Ascending aorta (tissue), 2 donors: ENCODE results near the gene PLCG1. TPM values are rescaled to one million over a fixed set of nuclear protein-coding genes. Genes with fewer than 3 reads are reported as not detected.

Experiments used
- DNase-seq, 2 donors: peaks; one replicate each; pipeline ENCODE4 v3.0.0-alpha.2; 2019; ENCODE audit warnings: low spot score in 2 of 2
- H3K27ac ChIP-seq, 2 donors: fragments of 200-600 bp; sonication (generic); one replicate each; pipeline ENCODE4 v1.5.1; 2016 to 2017; ENCODE audit warnings: mild to moderate bottlenecking in 1 of 2
- H3K27me3 ChIP-seq: fragments of 200-600 bp; sonication (generic); one replicate; pipeline ENCODE4 v1.5.1; 2017
- H3K36me3 ChIP-seq, 2 donors: fragments of 200-600 bp; sonication (generic); one replicate each; pipeline ENCODE4 v1.5.1; 2016
- H3K4me1 ChIP-seq, 2 donors: fragments of 200-600 bp; sonication (generic); one replicate each; pipeline ENCODE4 v1.5.1; 2016 to 2017; ENCODE audit warnings: mild to moderate bottlenecking in 1 of 2
- H3K4me3 ChIP-seq, 2 donors: fragments of 200-600 bp; sonication (generic); one replicate each; pipeline ENCODE4 v1.5.1; 2016 to 2017; ENCODE audit warnings: mild to moderate bottlenecking in 1 of 2
- H3K9me3 ChIP-seq, 2 donors: fragments of 200-600 bp; sonication (generic); one replicate each; pipeline ENCODE4 v1.5.1; 2016
- intact Hi-C: fragments of 100-400 bp; cut with DNase I; formaldehyde crosslinking; loops from one replicate; pipeline ENCODE4 v1.15.1; 2023
- total RNA-seq: library from RNA; depleted of rRNA; stranded (reverse); fragments of >200 nt; gene quantifications from one replicate; pipeline ENCODE4 v1.1.0, GENCODE V29; 2016
- TF ChIP-seq, protein P1 (sequence below), 3 experiments: fragments of 200-600 bp in 2 of 3; fragments of 450-650 bp in 1 of 3; sonication (generic) in 2 of 3; IDR thresholded peaks; one replicate each; pipeline ENCODE4 v1.5.1; 2016 to 2019; ENCODE audit warnings: antibody characterized with exemption in 3 of 3, mild to moderate bottlenecking in 1 of 3, moderate library complexity in 1 of 3

The PLCG1 gene
- total RNA-seq, 1 donor from 2014 or later: 168 TPM

DNA sequence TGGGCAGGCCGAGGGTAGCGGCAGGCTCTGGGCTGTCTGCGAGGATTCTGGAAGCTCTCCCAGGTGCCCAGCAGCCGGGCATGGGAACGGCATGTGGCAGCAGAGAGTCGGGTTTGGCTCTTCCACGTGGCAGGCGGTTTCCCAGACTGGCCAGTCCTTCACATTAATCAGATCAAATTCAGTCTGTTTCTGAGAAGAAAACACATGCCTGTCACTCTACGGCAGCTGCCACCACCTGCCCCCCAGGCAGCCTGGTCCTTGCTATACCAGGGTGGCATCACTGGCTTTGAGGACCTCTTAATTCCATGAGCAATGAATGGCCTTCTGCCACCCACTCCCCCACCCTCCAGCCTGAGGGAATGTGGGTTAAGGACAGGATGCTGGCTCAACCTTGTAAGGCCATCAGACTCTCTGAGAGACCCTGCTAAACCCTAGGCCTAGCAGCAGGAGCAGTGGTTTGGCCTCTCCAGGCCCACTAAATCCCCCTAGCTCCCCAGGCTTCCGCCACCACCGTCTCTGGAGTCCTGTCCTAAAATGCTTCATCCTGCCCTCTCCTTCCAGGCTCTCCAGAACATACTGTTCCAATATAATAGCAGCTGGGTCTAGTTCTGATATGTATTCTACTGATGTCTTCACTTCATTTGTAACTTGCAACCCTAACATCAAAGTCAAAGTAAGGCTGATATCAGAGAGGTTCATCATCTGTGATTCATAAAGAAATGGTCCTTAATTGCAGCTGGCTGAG is 47.8 kb downstream of the PLCG1 start:
- H3K36me3 ChIP-seq: peaks cover 8 to 14% of the 10 kb centered on the region in 2 donors
- no peak for DNase-seq
- H3K4me1 ChIP-seq: no peaks in the 10 kb centered on the region
- H3K9me3 ChIP-seq: peaks cover 0 to 7% of the 10 kb centered on the region in 2 donors
- TF ChIP-seq, protein P1, sequence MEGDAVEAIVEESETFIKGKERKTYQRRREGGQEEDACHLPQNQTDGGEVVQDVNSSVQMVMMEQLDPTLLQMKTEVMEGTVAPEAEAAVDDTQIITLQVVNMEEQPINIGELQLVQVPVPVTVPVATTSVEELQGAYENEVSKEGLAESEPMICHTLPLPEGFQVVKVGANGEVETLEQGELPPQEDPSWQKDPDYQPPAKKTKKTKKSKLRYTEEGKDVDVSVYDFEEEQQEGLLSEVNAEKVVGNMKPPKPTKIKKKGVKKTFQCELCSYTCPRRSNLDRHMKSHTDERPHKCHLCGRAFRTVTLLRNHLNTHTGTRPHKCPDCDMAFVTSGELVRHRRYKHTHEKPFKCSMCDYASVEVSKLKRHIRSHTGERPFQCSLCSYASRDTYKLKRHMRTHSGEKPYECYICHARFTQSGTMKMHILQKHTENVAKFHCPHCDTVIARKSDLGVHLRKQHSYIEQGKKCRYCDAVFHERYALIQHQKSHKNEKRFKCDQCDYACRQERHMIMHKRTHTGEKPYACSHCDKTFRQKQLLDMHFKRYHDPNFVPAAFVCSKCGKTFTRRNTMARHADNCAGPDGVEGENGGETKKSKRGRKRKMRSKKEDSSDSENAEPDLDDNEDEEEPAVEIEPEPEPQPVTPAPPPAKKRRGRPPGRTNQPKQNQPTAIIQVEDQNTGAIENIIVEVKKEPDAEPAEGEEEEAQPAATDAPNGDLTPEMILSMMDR (IDR thresholded peaks at IDR 0.05): peak in 1 of 3 experiments; percentile 38
- intact Hi-C loops: no loop called here
- H3K27ac ChIP-seq: peak overlapping the region; percentile 46 to 56
- no peak overlapping the region for H3K4me3 ChIP-seq
- no peaks in the 10 kb centered on the region for H3K27me3 ChIP-seq

DNA sequence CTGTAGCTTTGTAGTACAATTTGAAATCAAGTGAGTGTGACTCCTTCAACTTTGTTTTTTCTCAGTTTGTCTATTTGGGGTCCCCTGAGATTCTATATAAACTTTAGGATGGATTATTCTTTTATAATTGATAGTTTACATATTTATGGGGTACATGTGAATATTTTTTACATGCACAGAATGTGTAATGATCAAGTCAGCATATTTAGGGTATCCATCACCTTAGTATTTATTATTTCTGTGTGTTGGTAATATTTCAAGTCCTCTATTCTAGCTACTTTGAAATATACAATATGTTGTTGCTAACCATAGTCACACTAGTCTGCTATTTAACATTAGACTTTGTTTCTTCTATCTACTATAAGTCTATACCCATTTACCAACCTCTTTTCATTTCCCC is 50.3 kb downstream of the PLCG1 start:
- DNase-seq: no peak
- TF ChIP-seq, protein P1 (IDR thresholded peaks at IDR 0.05): no peak
- intact Hi-C loops: no loop called here
- peaks cover 0 to 21% of the 10 kb centered on the region in 2 donors for H3K9me3 ChIP-seq
- no peak overlapping the region for H3K27ac ChIP-seq
- no peak overlapping the region for H3K4me3 ChIP-seq
- no peaks in the 10 kb centered on the region for H3K27me3 ChIP-seq
- H3K4me1 ChIP-seq: no peaks in the 10 kb centered on the region
- H3K36me3 ChIP-seq: peaks cover 9 to 18% of the 10 kb centered on the region in 2 donors

DNA sequence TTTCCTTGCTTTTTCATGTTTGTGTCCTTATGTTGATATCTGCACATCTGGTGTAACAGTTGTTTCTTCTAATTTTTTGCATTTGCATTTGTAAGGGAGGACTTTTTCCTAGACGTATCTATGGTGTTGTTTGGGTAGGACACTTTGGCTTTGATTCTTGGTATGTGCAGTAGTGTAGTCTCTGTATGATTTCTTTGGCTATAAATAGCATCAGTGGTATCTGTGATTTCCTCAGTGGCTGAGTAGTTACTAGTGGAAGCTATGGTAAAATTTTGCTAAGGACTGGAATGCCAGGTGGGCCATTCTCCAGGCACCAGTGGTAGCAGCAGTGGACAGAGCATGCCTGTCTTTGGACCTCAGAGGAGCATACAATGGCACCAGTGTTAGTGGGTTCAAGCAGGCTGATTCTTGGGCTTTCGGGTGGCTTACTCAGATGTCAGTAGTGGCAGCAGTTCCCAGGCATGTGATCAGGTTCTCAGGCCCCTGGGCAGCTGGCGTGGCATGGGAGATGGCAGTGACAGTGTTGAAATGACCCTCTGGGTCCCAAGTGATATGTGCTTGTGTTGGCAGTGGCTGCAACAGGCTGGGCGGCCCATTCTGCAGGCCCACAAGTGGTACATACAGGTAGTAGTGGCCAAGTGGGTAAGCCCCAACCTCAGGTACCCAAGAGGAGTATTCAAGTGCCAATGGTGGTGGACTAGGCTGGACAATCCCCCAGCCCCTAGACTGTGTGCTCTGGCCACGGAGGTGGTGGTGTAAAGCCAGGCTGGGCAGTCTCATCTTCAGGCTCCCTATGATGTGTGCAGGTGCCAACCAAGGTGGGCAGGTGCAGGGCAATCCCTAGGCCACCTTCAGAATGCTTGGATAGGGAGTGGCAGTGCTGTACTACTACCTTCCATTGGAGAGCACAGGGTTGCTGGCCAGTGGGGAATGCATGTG is 54.5 kb downstream of the PLCG1 start:
- TF ChIP-seq, protein P1 (IDR thresholded peaks at IDR 0.05): no peak
- Histone ChIP-seq H3K9me3 (peaks cover 0 to 31% of the 10 kb centered on the region in 2 donors), H3K4me1 (no peaks in the 10 kb centered on the region), H3K27me3 (no peaks in the 10 kb centered on the region), H3K4me3 (no peak overlapping the region), H3K27ac (no peak overlapping the region), H3K36me3 (peaks cover 8 to 9% of the 10 kb centered on the region in 2 donors)
- intact Hi-C loops: no loop called here
- DNase-seq: no peak

DNA sequence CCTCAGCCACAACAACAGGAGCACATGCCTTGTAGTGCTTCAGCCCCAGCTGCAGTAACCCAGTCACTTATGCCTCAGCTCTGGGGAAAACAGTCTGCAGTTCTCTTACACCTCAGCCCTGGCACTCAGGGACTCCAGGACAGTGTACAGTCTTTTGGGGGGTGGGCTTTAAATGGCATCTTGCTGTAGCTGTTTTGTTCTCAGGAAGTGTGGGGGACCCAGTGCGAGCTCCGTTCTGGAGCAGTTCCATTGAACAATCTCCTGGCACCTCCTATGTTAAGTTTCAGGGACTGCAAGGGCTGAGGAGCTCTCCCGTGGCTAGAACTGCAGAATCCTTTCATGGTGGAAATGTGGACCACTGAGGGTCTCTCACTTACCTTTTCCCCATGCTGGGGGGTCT is 55.2 kb downstream of the PLCG1 start:
- DNase-seq: no peak
- Histone ChIP-seq H3K27me3 (no peaks in the 10 kb centered on the region), H3K36me3 (peaks cover 8 to 9% of the 10 kb centered on the region in 2 donors), H3K4me1 (no peaks in the 10 kb centered on the region), H3K4me3 (no peak overlapping the region), H3K9me3 (peaks cover 0 to 31% of the 10 kb centered on the region in 2 donors), H3K27ac (no peak overlapping the region)
- TF ChIP-seq, protein P1 (IDR thresholded peaks at IDR 0.05): no peak
- intact Hi-C loops: no loop called here

DNA sequence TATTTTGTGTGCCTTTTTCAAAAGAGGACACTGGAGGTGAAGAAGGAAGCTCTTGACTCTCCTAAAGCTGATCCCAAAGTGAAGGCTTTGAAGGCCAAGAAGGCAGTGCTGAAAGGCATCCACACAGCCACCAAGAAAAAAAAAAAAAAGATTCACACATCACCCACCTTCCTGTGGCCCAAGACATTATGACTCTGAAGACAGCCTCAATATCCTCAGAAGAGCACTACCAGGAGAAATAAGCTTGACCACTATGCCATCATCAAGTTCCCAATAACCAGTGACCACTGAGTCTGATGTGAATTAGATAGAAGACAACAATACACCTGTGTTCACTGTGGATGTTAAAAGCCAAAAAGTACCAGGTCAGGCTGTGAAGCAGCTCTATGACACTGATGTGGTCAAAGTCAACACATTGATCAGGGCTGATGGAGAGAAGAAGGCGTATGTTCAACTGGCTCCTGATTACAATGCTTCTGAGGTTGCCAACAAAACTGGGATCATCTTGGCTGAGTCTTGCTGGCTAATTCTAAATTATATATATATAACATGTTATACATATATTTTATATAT is 59.4 kb downstream of the PLCG1 start:
- H3K27me3 ChIP-seq: no peaks in the 10 kb centered on the region
- TF ChIP-seq, protein P1 (IDR thresholded peaks at IDR 0.05): no peak
- DNase-seq: no peak
- H3K4me1 ChIP-seq: no peaks in the 10 kb centered on the region
- H3K4me3 ChIP-seq: no peak overlapping the region
- H3K36me3 ChIP-seq: peaks cover 9 to 26% of the 10 kb centered on the region in 2 donors
- peaks cover 9 to 27% of the 10 kb centered on the region in 2 donors for H3K9me3 ChIP-seq
- H3K27ac ChIP-seq: no peak overlapping the region
- intact Hi-C loops: no loop called here
